IPS-15b (cell line): Measurements from ENCODE around the gene PIGR.

Experiments used
- H3K27me3 ChIP-seq: one replicate; pipeline ENCODE4 v1.6.1; 2013; ENCODE audit warnings: low read length; ENCODE audit not compliant: control insufficient read depth, insufficient read depth
- H3K36me3 ChIP-seq: one replicate; pipeline ENCODE4 v1.6.1; 2013; ENCODE audit warnings: low read length; ENCODE audit not compliant: control insufficient read depth, insufficient read depth
- H3K4me1 ChIP-seq: one replicate; pipeline ENCODE4 v1.6.1; 2013; ENCODE audit warnings: mild to moderate bottlenecking, low read length; ENCODE audit not compliant: control insufficient read depth, insufficient read depth
- H3K4me3 ChIP-seq: one replicate; pipeline ENCODE4 v1.5.1; 2013; ENCODE audit warnings: low read depth, low read length
- H3K9ac ChIP-seq: one replicate; pipeline ENCODE4 v1.6.1; 2013; ENCODE audit warnings: low read depth, mild to moderate bottlenecking, low read length
- H3K9me3 ChIP-seq: one replicate; pipeline ENCODE4 v1.6.1; 2013; ENCODE audit warnings: mild to moderate bottlenecking, low read length; ENCODE audit not compliant: control insufficient read depth, insufficient read depth

PIGR gene

GRCh38 chr1:206971029-206971655 lies 24.9 kb upstream of the PIGR start:
- no peak overlapping the region for H3K4me3 ChIP-seq
- no peaks in the 10 kb centered on the region for H3K4me1 ChIP-seq
- H3K9ac ChIP-seq: no peak overlapping the region
- no peaks in the 10 kb centered on the region for H3K9me3 ChIP-seq
- H3K27me3 ChIP-seq: no peaks in the 10 kb centered on the region
- no peaks in the 10 kb centered on the region for H3K36me3 ChIP-seq

DNA sequence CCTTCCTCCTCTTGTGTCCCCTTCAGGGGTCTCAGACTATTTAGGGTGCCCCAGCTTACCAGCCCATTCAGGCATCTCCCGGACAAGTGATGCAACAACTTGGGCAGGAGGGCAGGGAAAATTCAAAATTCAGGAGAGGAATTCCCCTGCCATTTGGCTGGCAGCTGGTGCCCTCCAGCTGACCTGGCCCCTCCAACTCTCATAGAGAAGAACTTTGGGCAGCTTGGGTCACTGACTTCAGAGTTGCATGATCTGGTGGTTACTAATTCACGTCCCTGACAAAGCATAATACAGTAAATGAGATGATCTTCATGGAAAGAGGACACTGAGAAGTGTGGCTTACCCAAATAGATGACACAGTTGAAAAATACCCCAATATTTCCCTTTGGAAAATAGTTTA lies 24.2 kb upstream of the PIGR start, which contains the start of gene FCAMR:
Gene FCAMR (minus strand): TSS at position 15 of the 400 bp plus-strand sequence. CDS start 335 bp downstream, outside the sequence.
- no peaks in the 10 kb centered on the region for H3K4me1 ChIP-seq
- no peak within 1 kb of the TSS for H3K9ac ChIP-seq
- H3K9me3 ChIP-seq: no peaks in the 10 kb centered on the region
- no peaks in the 10 kb centered on the region for H3K27me3 ChIP-seq
- H3K4me3 ChIP-seq: no peak within 1 kb of the TSS
- no peaks in the 10 kb centered on the region for H3K36me3 ChIP-seq

DNA sequence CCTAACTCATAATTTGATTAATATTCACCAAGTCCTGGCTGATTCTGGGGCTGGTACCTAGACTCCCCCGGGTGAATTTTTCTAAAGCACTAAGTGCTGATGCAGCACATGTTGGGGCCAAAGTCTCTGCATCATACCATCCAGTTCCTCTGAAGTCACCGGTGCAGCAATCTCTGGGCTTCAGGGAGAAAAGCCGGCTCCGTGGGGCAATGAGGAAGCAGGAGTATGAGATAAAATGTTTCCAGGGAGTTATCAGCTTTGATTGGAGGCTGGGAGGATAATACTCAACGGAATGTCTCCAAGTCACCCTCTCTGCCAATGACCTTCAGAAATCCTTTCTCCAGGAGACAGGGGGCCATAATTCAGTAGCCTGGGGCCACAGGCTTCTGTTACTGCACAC lies 22.8 kb upstream of the PIGR start:
- no peaks in the 10 kb centered on the region for H3K4me1 ChIP-seq
- H3K4me3 ChIP-seq: no peak overlapping the region
- H3K27me3 ChIP-seq: no peaks in the 10 kb centered on the region
- H3K9ac ChIP-seq: no peak overlapping the region
- no peaks in the 10 kb centered on the region for H3K36me3 ChIP-seq
- no peaks in the 10 kb centered on the region for H3K9me3 ChIP-seq

GRCh38 chr1:206967096-206967849 lies 21.0 kb upstream of the PIGR start:
- no peaks in the 10 kb centered on the region for H3K27me3 ChIP-seq
- no peaks in the 10 kb centered on the region for H3K36me3 ChIP-seq
- H3K4me1 ChIP-seq: no peaks in the 10 kb centered on the region
- no peaks in the 10 kb centered on the region for H3K9me3 ChIP-seq
- no peak overlapping the region for H3K4me3 ChIP-seq
- no peak overlapping the region for H3K9ac ChIP-seq

- no peaks in the 10 kb centered on the region for H3K27me3 ChIP-seq
- H3K9me3 ChIP-seq: no peaks in the 10 kb centered on the region
- H3K4me1 ChIP-seq: no peaks in the 10 kb centered on the region
- H3K4me3 ChIP-seq: no peak overlapping the region
- H3K36me3 ChIP-seq: no peaks in the 10 kb centered on the region
- H3K9ac ChIP-seq: no peak overlapping the region
These were observed 19.5 kb upstream of the PIGR start for GRCh38 chr1:206965781-206966180.

DNA sequence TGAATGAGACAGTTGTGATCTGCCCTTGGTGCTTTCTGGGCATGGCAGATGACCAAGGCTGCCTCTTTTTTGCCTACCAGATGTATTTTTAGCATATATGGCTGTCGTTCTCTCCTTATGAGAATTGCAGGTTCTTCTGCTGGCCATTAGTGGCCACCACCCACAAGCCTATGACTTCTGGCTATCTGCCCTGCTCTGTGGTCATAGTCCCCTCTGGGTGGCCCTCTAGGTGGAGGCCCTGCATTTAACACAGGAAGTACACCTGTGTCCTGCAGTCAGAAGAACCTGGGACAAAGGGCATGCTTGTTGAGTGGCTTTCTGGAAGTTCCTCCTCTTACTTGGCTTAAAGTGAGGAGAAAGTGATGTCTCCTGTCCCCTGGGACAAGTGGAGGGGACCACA lies 17.5 kb upstream of the PIGR start:
- H3K4me1 ChIP-seq: no peaks in the 10 kb centered on the region
- H3K9ac ChIP-seq: no peak overlapping the region
- no peaks in the 10 kb centered on the region for H3K27me3 ChIP-seq

GRCh38 chr1:206963119-206963712 lies 16.9 kb upstream of the PIGR start:
- no peaks in the 10 kb centered on the region for H3K36me3 ChIP-seq
- H3K4me1 ChIP-seq: no peaks in the 10 kb centered on the region

More for the DNA sequence above, 17.5 kb upstream of the PIGR start:
- Histone ChIP-seq H3K36me3 (no peaks in the 10 kb centered on the region), H3K9me3 (no peaks in the 10 kb centered on the region), H3K4me3 (no peak overlapping the region)

GRCh38 chr1:206962272-206962671 lies 16.0 kb upstream of the PIGR start:
- Histone ChIP-seq H3K4me3 (no peak overlapping the region), H3K36me3 (no peaks in the 10 kb centered on the region), H3K4me1 (no peaks in the 10 kb centered on the region), H3K9me3 (no peaks in the 10 kb centered on the region), H3K9ac (no peak overlapping the region), H3K27me3 (no peaks in the 10 kb centered on the region)

More at GRCh38 chr1:206963119-206963712, 16.9 kb upstream of the PIGR start:
- Histone ChIP-seq H3K4me3 (no peak overlapping the region), H3K9ac (no peak overlapping the region), H3K27me3 (no peaks in the 10 kb centered on the region), H3K9me3 (no peaks in the 10 kb centered on the region)

DNA sequence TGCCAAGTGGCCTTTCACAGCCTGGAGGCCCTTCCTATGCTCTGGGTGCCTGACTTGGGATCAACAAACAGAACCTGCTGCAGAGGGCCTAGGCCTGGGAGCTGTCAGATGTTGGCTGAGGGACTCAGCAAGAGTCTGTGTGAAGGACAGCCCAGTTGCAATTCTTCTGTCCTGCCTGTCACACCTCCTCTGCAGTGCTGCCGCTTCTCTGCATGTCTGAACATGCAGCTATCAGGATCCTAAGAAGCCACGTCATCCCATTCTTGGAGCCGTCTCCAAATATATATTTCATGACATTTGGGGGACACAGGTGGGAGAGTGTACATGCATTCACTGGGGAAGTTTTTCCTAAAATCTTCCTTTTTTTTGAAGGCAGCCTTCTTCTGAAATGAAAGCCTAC lies 15.4 kb upstream of the PIGR start:
- no peak overlapping the region for H3K4me3 ChIP-seq
- H3K9me3 ChIP-seq: no peaks in the 10 kb centered on the region
- H3K27me3 ChIP-seq: no peaks in the 10 kb centered on the region
- H3K9ac ChIP-seq: no peak overlapping the region
- H3K36me3 ChIP-seq: no peaks in the 10 kb centered on the region
- no peaks in the 10 kb centered on the region for H3K4me1 ChIP-seq

DNA sequence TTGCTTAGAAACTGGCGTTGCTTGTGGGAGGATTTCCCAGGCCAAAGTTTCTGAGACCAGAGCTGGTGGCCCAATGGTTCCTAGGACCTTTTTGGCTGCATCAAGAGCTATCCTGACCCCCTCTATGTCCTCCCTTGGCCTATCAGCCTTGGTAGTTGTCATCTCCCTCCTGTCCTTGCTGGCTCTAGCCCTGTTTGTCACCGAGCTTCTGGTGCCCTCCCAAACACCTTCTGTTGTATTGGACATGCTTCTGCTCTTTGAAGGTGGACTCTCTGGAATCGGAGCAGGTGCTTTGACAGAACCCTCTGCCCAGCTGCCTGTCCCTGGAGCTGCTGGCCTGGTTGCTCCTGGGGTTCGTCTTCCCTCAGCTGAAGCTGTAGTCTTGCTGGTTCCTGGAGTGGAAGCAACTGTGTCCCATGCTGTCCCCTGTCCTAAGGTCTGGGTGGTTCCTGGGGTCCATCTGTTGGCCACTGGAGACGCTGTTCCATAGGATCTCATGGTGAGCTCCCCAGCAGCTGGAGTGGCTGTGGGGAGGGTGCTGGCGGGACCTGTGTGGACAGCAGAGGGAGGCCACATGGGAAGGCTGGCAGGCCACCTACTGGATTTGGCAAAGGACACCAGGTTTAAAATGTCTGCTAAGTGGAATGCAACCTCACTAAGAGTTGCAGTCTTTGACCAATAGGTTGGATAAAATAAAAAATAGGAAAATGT lies 14.6 kb upstream of the PIGR start:
- H3K9me3 ChIP-seq: no peaks in the 10 kb centered on the region
- H3K4me1 ChIP-seq: no peaks in the 10 kb centered on the region
- no peaks in the 10 kb centered on the region for H3K27me3 ChIP-seq
- no peak overlapping the region for H3K4me3 ChIP-seq
- no peaks in the 10 kb centered on the region for H3K36me3 ChIP-seq
- no peak overlapping the region for H3K9ac ChIP-seq

DNA sequence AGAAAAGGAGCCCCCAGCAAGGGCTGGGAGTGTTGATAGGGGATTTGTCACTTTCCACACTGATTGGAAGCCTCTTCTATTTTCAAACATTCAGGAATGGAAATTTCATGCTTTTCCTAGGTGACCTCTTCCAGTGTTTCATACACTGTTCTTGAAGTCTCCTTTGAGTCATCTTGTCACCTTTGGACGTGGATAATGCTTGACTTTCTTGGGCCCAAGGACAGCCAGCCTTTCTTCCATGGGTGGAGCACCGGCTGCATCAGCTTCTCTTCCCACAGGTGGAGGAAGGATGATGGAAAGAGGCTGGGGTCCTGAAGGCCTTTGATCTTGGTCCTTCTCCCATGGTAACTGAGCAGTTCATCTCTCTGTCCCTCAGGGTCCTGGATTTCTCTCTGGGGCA lies 11.9 kb upstream of the PIGR start:
- H3K4me1 ChIP-seq: no peaks in the 10 kb centered on the region
- H3K4me3 ChIP-seq: no peak overlapping the region
- no peaks in the 10 kb centered on the region for H3K36me3 ChIP-seq
- H3K9ac ChIP-seq: no peak overlapping the region
- no peaks in the 10 kb centered on the region for H3K27me3 ChIP-seq
- H3K9me3 ChIP-seq: no peaks in the 10 kb centered on the region
